GM13976 (cell line): ENCODE measurements around the gene EFNA1.
"Not testable (repeated sequence)": the region's sequence is repeated elsewhere in the genome, so short reads cannot be mapped to it uniquely, and the experiment has no call there.

Experiments used
- DNase-seq: peaks from one replicate; pipeline ENCODE4 v3.0.0; 2012; ENCODE audit warnings: low spot score
- CTCF ChIP-seq: IDR thresholded peaks from 2 replicates; pipeline ENCODE4 v1.5.1; 2012; ENCODE audit warnings: borderline replicate concordance, mild to moderate bottlenecking; ENCODE audit not compliant: insufficient read depth; ENCODE audit errors: extremely low read depth, missing control alignments, control extremely low read depth
- in situ Hi-C: fragments of 300-500 bp; cut with MboI; formaldehyde crosslinking; loops from one replicate; pipeline ENCODE4 v1.12.0; 2022; ENCODE audit warnings: low sequenced_read_pairs, mixed read lengths, inconsistent platforms; ENCODE audit not compliant: unreplicated experiment

Gene EFNA1

GRCh38 chr1:155141749-155142148, 14.1 kb downstream of the EFNA1 start:
- DNase-seq = no peak
- in situ Hi-C loops = no loop called here
- TF ChIP-seq CTCF = no peak

GRCh38 chr1:155145491-155145890, 17.8 kb downstream of the EFNA1 start:
- TF ChIP-seq CTCF = no peak
- DNase-seq = no peak
- in situ Hi-C loops = no loop called here

- DNase-seq, in situ Hi-C loops: not testable (repeated sequence)
Observed at GRCh38 chr1:155155996-155156643, 28.4 kb downstream of the EFNA1 start.

- no peak for TF ChIP-seq CTCF
- DNase-seq = no peak
- in situ Hi-C loops = no loop called here
Observed at GRCh38 chr1:155158991-155159390, 31.3 kb downstream of the EFNA1 start.

- DNase-seq = no peak
- TF ChIP-seq CTCF = no peak
- in situ Hi-C loops = no loop called here
Observed at GRCh38 chr1:155160128-155160527, 32.5 kb downstream of the EFNA1 start.

DNA sequence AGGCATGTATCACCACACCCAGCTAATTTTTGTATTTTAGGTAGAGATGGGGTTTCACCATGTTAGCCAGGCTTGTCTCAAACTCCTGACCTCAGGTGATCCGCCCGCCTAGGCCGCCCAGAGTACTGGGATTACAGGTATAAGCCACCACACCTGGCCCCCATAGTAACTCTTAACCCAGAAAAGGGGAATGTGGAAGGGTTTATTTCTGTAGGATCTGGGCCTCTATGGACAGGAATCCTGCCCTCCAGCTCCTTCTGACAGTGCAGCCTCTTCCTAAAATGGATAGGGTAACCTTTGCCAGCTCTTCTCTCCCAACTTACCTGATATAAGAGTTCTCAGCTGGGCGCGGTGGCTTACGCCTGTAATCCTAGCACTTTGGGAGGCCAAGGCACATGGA, 35.0 kb downstream of the EFNA1 start:
- in situ Hi-C loops = not testable (repeated sequence)

DNA sequence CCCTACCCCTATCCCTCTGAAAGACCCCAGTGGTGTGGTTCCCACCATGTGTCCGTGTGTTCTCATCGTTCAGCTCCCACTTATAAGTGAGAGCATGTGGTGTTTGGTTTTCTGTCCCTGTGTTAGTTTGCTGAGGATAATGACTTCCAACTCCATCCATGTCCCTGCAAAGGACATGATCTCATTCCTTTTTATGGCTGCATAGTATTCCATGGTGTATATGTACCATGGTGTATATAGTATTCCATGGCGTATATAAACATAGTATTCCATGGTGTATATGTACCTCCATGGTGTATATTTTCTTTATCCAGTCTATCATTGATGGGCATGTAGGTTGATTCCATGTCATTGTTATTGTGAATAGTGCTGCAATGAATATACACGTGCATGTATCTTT, 36.1 kb downstream of the EFNA1 start:
- DNase-seq, in situ Hi-C loops: not testable (repeated sequence)

More for the DNA sequence above, 35.0 kb downstream of the EFNA1 start:
- not testable (repeated sequence) for DNase-seq

- in situ Hi-C loops = loop anchor here (5.0 kb wide), 1 partner anchor 72 kb away; no protein-coding TSS in a partner anchor
- not testable (repeated sequence) for DNase-seq
Observed at GRCh38 chr1:155164625-155165024, 36.9 kb downstream of the EFNA1 start.

- in situ Hi-C loops = loop anchor here (5.0 kb wide), 1 partner anchor 74 kb away; no protein-coding TSS in a partner anchor
- no peak for DNase-seq
- no peak for TF ChIP-seq CTCF
Observed at GRCh38 chr1:155166051-155166470, 38.4 kb downstream of the EFNA1 start.
